H1 (cell line): ENCODE measurements around the gene SOCS6. TPM values are rescaled to one million over a fixed set of nuclear protein-coding genes. Genes with fewer than 3 reads are reported as not detected.

ENCODE experiments used
- CTCF ChIA-PET: fragments of 300-600 bp; sonication (Branson Sonifier 250); formaldehyde crosslinking; loops from one replicate; lab custom pipeline; 2021; ENCODE audit not compliant: partially characterized antibody; lab: Charles Lee
- POLR2A ChIA-PET: fragments of 300-600 bp; sonication (Branson Sonifier 250); formaldehyde crosslinking; loops from one replicate; lab custom pipeline; 2021; ENCODE audit warnings: inconsistent platforms; ENCODE audit not compliant: partially characterized antibody; lab: Charles Lee
- DNase-seq, 2 experiments: peaks; one replicate each; pipeline versions ENCODE4 v3.0.0 to v3.0.0-alpha.2; 2010 to 2022; ENCODE audit warnings: low spot score in 2 of 2, low read depth in 1 of 2, mixed read lengths in 1 of 2
- FAIRE-seq: peaks from 2 replicates; lab custom pipeline; 2011; peaks lifted over from hg19 to GRCh38; lab: Jason Lieb, UNC
- H2AFZ ChIP-seq: 2 replicates; pipeline ENCODE4 v1.8.1; 2012; ENCODE audit warnings: low read length, inconsistent platforms
- H2AK5ac ChIP-seq: 2 replicates; pipeline ENCODE4 v1.6.1; 2013; ENCODE audit warnings: low read depth, low read length
- H2BK120ac ChIP-seq: replicated peaks from 2 replicates; pipeline ENCODE3; 2013; ENCODE audit warnings: low read depth, low read length, inconsistent platforms
- H2BK12ac ChIP-seq: 2 replicates; pipeline ENCODE4 v1.6.1; 2013; ENCODE audit warnings: low read depth, low read length
- H2BK15ac ChIP-seq: 2 replicates; pipeline ENCODE4 v1.6.1; 2013; ENCODE audit warnings: low read length
- H2BK20ac ChIP-seq: 2 replicates; pipeline ENCODE4 v1.6.1; 2013; ENCODE audit warnings: low read length
- H2BK5ac ChIP-seq: 2 replicates; pipeline ENCODE4 v1.6.1; 2013; ENCODE audit warnings: low read depth, low read length
- H3K14ac ChIP-seq: 2 replicates; pipeline ENCODE4 v1.6.1; 2013; ENCODE audit warnings: inconsistent platforms; ENCODE audit not compliant: insufficient read length
- H3K18ac ChIP-seq: 2 replicates; pipeline ENCODE4 v1.6.1; 2013; ENCODE audit warnings: low read length; ENCODE audit errors: extremely low read depth
- H3K23ac ChIP-seq: 2 replicates; pipeline ENCODE4 v1.6.1; 2013; ENCODE audit warnings: inconsistent platforms; ENCODE audit not compliant: insufficient read length
- H3K23me2 ChIP-seq: 2 replicates; pipeline ENCODE4 v1.6.1; 2013; ENCODE audit warnings: low read depth, low read length
- H3K27ac ChIP-seq: 2 replicates; pipeline ENCODE4 v1.6.1; 2011; ENCODE audit warnings: low read depth, low read length, inconsistent platforms
- H3K27me3 ChIP-seq, 4 experiments: replicated peaks in 1 of 4; 1 replicate in 1 of 4; 2 replicates in 3 of 4; pipeline versions ENCODE4 v1.6.1 to v1.8.1; 2011 to 2013; ENCODE audit warnings: low read length in 3 of 4, mild to moderate bottlenecking in 3 of 4, inconsistent platforms in 2 of 4, mixed read lengths in 2 of 4, moderate library complexity in 1 of 4; ENCODE audit not compliant: control insufficient read depth in 3 of 4, insufficient read depth in 3 of 4; ENCODE audit errors: extremely low read depth in 1 of 4
- H3K36me3 ChIP-seq, 4 experiments: 2 replicates each; pipeline versions ENCODE4 v1.6.1 to v1.8.1; 2011 to 2013; ENCODE audit warnings: mild to moderate bottlenecking in 4 of 4, low read length in 3 of 4, moderate library complexity in 2 of 4, control low read depth in 1 of 4, inconsistent platforms in 1 of 4; ENCODE audit not compliant: insufficient read depth in 4 of 4, control insufficient read depth in 2 of 4
- H3K4ac ChIP-seq: replicated peaks from 2 replicates; pipeline ENCODE3; 2013; ENCODE audit warnings: low read length, low read depth, mixed read lengths, inconsistent platforms; ENCODE audit not compliant: insufficient read length
- H3K4me1 ChIP-seq, 4 experiments: replicated peaks in 1 of 4; 1 replicate in 1 of 4; 2 replicates in 3 of 4; pipeline versions ENCODE4 v1.6.1 to v1.8.1; 2011 to 2013; ENCODE audit warnings: low read length in 3 of 4, inconsistent platforms in 2 of 4, mixed read lengths in 1 of 4; ENCODE audit not compliant: insufficient read depth in 4 of 4, control insufficient read depth in 3 of 4
- H3K4me2 ChIP-seq, 2 experiments: 2 replicates each; pipeline versions ENCODE4 v1.6.1 to v1.8.1; 2011 to 2013; ENCODE audit warnings: low read depth in 2 of 2, low read length in 2 of 2, control low read depth in 1 of 2, inconsistent platforms in 1 of 2, mild to moderate bottlenecking in 1 of 2; ENCODE audit not compliant: insufficient read depth in 1 of 2
- H3K4me3 ChIP-seq, 4 experiments: fragments of 200-600, 300-600 bp in 1 of 4; sonication (generic), shearing (Covaris generic), sonication (Bioruptor Twin) in 1 of 4; 2 replicates each; pipeline versions ENCODE4 v1.5.1 to v1.8.1; 2011 to 2016; ENCODE audit warnings: low read length in 4 of 4, low read depth in 3 of 4, control low read depth in 2 of 4, inconsistent platforms in 2 of 4, mild to moderate bottlenecking in 2 of 4, mixed read lengths in 1 of 4, moderate library complexity in 1 of 4; ENCODE audit not compliant: insufficient read depth in 2 of 4; ENCODE audit errors: extremely low read depth in 1 of 4
- H3K56ac ChIP-seq: replicated peaks from 2 replicates; pipeline ENCODE3; 2013; ENCODE audit warnings: low read depth, mild to moderate bottlenecking, mixed read lengths, low read length, inconsistent platforms; ENCODE audit not compliant: insufficient read length
- H3K79me1 ChIP-seq: 2 replicates; pipeline ENCODE4 v1.6.1; 2013; ENCODE audit warnings: low read depth, low read length, control low read depth
- H3K79me2 ChIP-seq, 2 experiments: 2 replicates each; pipeline versions ENCODE4 v1.6.1 to v1.8.1; 2012 to 2013; ENCODE audit warnings: low read length in 2 of 2, mild to moderate bottlenecking in 2 of 2, inconsistent platforms in 1 of 2; ENCODE audit not compliant: insufficient read depth in 2 of 2, control insufficient read depth in 1 of 2
- H3K9ac ChIP-seq, 4 experiments: replicated peaks in 1 of 4; 1 replicate in 1 of 4; 2 replicates in 3 of 4; pipeline versions ENCODE4 v1.6.1 to v1.8.1; 2011 to 2013; ENCODE audit warnings: low read depth in 3 of 4, low read length in 3 of 4, control low read depth in 2 of 4, mild to moderate bottlenecking in 2 of 4, moderate library complexity in 2 of 4, inconsistent platforms in 1 of 4; ENCODE audit errors: extremely low read depth in 1 of 4
- H3K9me3 ChIP-seq, 2 experiments: 2 replicates each; pipeline versions ENCODE4 v1.6.1 to v1.8.1; 2012 to 2013; ENCODE audit warnings: mild to moderate bottlenecking in 2 of 2, moderate library complexity in 2 of 2, control low read depth in 1 of 2, inconsistent platforms in 1 of 2, low read depth in 1 of 2, low read length in 1 of 2, mixed read lengths in 1 of 2; ENCODE audit not compliant: insufficient read depth in 2 of 2
- H4K20me1 ChIP-seq, 2 experiments: replicated peaks in 1 of 2; 2 replicates each; pipeline versions ENCODE3 to v1.8.1; 2011 to 2013; ENCODE audit warnings: inconsistent platforms in 2 of 2, low read length in 2 of 2, mild to moderate bottlenecking in 1 of 2; ENCODE audit not compliant: insufficient read depth in 2 of 2, control insufficient read depth in 1 of 2
- H4K5ac ChIP-seq: 2 replicates; pipeline ENCODE4 v1.6.1; 2013; ENCODE audit warnings: low read length, low read depth, mixed read lengths, inconsistent platforms; ENCODE audit not compliant: insufficient read length
- H4K8ac ChIP-seq: 2 replicates; pipeline ENCODE4 v1.8.0; 2013; ENCODE audit warnings: mild to moderate bottlenecking, moderate library complexity, low read length, inconsistent platforms; ENCODE audit not compliant: insufficient read depth; ENCODE audit errors: extremely low read depth
- H4K91ac ChIP-seq: replicated peaks from 2 replicates; pipeline ENCODE3; 2013; ENCODE audit warnings: low read length, mixed read lengths, inconsistent platforms; ENCODE audit not compliant: insufficient read length
- EP300 ChIP-seq, 2 experiments: IDR thresholded peaks; 1 replicate in 1 of 2; 2 replicates in 1 of 2; pipeline ENCODE4 v1.6.1; 2011 to 2012; ENCODE audit warnings: low read depth in 2 of 2, low read length in 2 of 2, mild to moderate bottlenecking in 2 of 2, borderline replicate concordance in 1 of 2, inconsistent platforms in 1 of 2, moderate library complexity in 1 of 2
- GTF2F1 ChIP-seq: IDR thresholded peaks from 2 replicates; pipeline ENCODE4 v1.6.1; 2012; ENCODE audit warnings: low read depth, low read length, improper control_type of control experiment, borderline replicate concordance
- KDM1A ChIP-seq: fragments of 200-600, 300-600 bp; sonication (generic); IDR thresholded peaks from 2 replicates; pipeline ENCODE4 v1.7.1; 2016; ENCODE audit warnings: mild to moderate bottlenecking, low read length, borderline replicate concordance
- KDM5A ChIP-seq: fragments of 200-600 bp; IDR thresholded peaks from 2 replicates; pipeline ENCODE4 v1.7.1; 2012; ENCODE audit warnings: mild to moderate bottlenecking, low read length, inconsistent platforms, mixed read lengths
- MAFK ChIP-seq: IDR thresholded peaks from 2 replicates; pipeline ENCODE4 v1.6.1; 2012; ENCODE audit warnings: low read depth, mild to moderate bottlenecking, improper control_type of control experiment, low read length
- PHF8 ChIP-seq: fragments of 200-600 bp; sonication (generic); conservative IDR thresholded peaks from 2 replicates; pipeline ENCODE4 v1.7.1; 2012; ENCODE audit warnings: low read depth, mild to moderate bottlenecking, inconsistent platforms, low read length, moderate library complexity
- POLR2A ChIP-seq, 2 experiments: IDR thresholded peaks; 1 replicate in 1 of 2; 2 replicates in 1 of 2; pipeline ENCODE4 v1.6.1; 2011; ENCODE audit warnings: low read depth in 2 of 2, low read length in 2 of 2, mild to moderate bottlenecking in 2 of 2; ENCODE audit errors: control extremely low read depth in 1 of 2
- SAP30 ChIP-seq: fragments of 300-600 bp; sonication (generic); IDR thresholded peaks from 2 replicates; pipeline ENCODE4 v1.7.1; 2012; ENCODE audit warnings: low read length, moderate library complexity, mild to moderate bottlenecking, inconsistent platforms; ENCODE audit not compliant: insufficient read depth, insufficient replicate concordance
- YY1 ChIP-seq: IDR thresholded peaks from 2 replicates; pipeline ENCODE4 v1.6.1; 2011; ENCODE audit warnings: low read depth, mild to moderate bottlenecking, low read length
- WGBS, 2 experiments: shearing (Covaris generic) in 1 of 2; methylation state at CpG; one replicate each; pipeline versions ENCODE4 v1.1.6 to v1.1.7; 2013 to 2015; ENCODE audit warnings: low lambda C conversion rate in 2 of 2, mixed read lengths in 2 of 2, inconsistent platforms in 1 of 2, low coverage in 1 of 2, missing lambda C conversion rate in 1 of 2; ENCODE audit not compliant: insufficient replicate concordance in 2 of 2, insufficient coverage in 1 of 2, insufficient read length in 1 of 2; ENCODE audit errors: extremely low coverage in 1 of 2, missing lambda C conversion rate in 1 of 2; 5-methylcytosine and 5-hydroxymethylcytosine counted together
- polyA plus RNA-seq, 7 experiments: library from polyadenylated mRNA; depleted of rRNA in 3 of 7; stranded (reverse) in 5 of 7; unstranded in 2 of 7; fragments of >200 nt in 5 of 7; fragments of 200-250 nt in 2 of 7; gene quantifications; 1 replicate in 5 of 7; 2 replicates in 1 of 7; 4 replicates in 1 of 7; pipeline versions ENCODE4 v1.2.1 to v1.2.3, GENCODE V29; 2011 to 2013; ENCODE audit warnings: missing spikeins in 2 of 7, mixed read lengths in 2 of 7
- total RNA-seq: library from RNA; stranded (reverse); fragmentation: NEBNext Ultra II Directional; extraction: Animal tissue kit (Norgen Biotek cat#: 25700); gene quantifications from 2 replicates; pipeline ENCODE4 v1.2.1, GENCODE V29; 2021

Gene SOCS6
- total and polyA plus RNA-seq, 2 of the 8 experiments (the other 6 are each of a cell fraction or from before 2014, with no cell fraction given) = 9.1 to 22.9 TPM

- Histone ChIP-seq H3K9ac (no peak overlapping the region), H3K23me2 (no peaks in the 10 kb centered on the region), H3K27ac (no peak overlapping the region), H3K27me3 (no peaks in the 10 kb centered on the region), H3K4me3 (no peak overlapping the region), H3K4ac (no peak overlapping the region), H3K36me3 (no peaks in the 10 kb centered on the region), H3K23ac (no peak overlapping the region), H3K4me1 (no peaks in the 10 kb centered on the region), H3K4me2 (no peak overlapping the region), H3K14ac (no peak overlapping the region), H2BK12ac (no peak overlapping the region), H2BK5ac (no peak overlapping the region), H4K91ac (no peak overlapping the region), H3K56ac (no peak overlapping the region), H3K18ac (no peak overlapping the region), H2BK120ac (no peak overlapping the region), H2AK5ac (no peak overlapping the region), H2BK15ac (no peak overlapping the region), H4K8ac (no peak overlapping the region), H4K5ac (no peak overlapping the region), H3K79me2 (no peaks in the 10 kb centered on the region), H4K20me1 (no peaks in the 10 kb centered on the region), H2AFZ (no peak overlapping the region), H3K79me1 (no peaks in the 10 kb centered on the region), H2BK20ac (no peak overlapping the region), H3K9me3 (no peaks in the 10 kb centered on the region)
- 94% methylated on average over 13 of the region's 13 CpGs; no CpG with 5 or more reads in 1 of the 2 experiments for WGBS, 2 experiments
- ChIA-PET POLR2A (no interaction called here), CTCF (no interaction called here)
- TF ChIP-seq SAP30 = no peak
- TF ChIP-seq MAFK = no peak
- no peak for TF ChIP-seq GTF2F1
- no peak for TF ChIP-seq YY1
- no peak for TF ChIP-seq PHF8
- TF ChIP-seq POLR2A (IDR thresholded peaks at IDR 0.05; ENCODE audit: control extremely low read depth in 1 of 2, low read depth in 2 of 2, low read length in 2 of 2) = no peak
- no peak for TF ChIP-seq KDM1A
- no peak for TF ChIP-seq KDM5A
- TF ChIP-seq EP300 (IDR thresholded peaks at IDR 0.05; ENCODE audit: borderline replicate concordance in 1 of 2, low read depth in 2 of 2, low read length in 2 of 2) = no peak
- DNase-seq (no peak), FAIRE-seq (no peak)
Observed at GRCh38 chr18:70243131-70243929, 45.5 kb upstream of the SOCS6 start.
